ENCODE results near the gene ELP6.
A peak's percentile ranks its signal among the peaks of the same experiment; 100 is the strongest.
"Not testable (repeated sequence)": the region's sequence is repeated elsewhere in the genome, so short reads cannot be mapped to it uniquely, and the experiment has no call there.

ELP6 gene

GRCh38 chr3:47512416-47513124, 942 bp downstream of the ELP6 start:
- DNase-seq (ENCODE audit: low spot score) = no peak

DNA sequence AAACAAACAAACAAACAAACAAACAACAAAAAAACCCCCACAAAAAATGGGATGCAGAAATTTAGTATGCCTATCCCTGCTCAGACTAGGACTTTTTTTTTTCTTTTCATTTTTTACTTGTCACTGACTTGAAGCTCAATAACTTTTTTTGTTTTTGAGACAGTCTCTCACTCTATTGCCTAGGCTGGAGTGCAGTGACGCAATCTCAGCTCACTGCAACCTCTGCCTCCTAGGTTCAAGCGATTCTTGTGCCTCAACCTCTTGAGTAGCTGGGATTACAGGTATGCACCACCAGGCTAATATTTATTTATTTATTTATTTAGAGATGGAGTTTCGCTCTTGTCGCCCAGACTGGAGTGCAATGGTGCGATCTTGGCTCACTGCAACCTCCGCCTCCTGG, 8.2 kb downstream of the ELP6 start:
- DNase-seq (ENCODE audit: low spot score) = not testable (repeated sequence)

- DNase-seq (ENCODE audit: low spot score) = no peak
These were observed 9.4 kb downstream of the ELP6 start for GRCh38 chr3:47504113-47504512.

DNA sequence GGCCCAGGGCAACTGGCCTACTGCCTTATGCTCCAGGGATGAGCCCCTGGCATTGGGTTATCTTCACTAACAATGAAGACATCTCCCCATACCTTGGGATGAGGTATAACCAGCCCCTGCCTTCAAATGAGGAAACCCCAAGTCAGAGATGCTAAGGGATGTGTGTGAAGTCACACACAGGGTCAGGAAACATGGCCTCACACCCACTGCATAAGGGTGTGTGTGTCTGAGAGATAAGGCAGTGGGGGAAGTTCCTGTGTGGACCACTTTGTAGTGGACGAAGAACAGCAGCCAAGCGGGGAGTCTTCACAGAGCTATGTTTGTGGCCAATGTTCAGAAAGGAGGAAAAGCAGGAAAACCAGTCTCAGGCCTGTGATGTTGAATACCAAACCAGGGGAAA, 10.5 kb downstream of the ELP6 start:
- no peak for DNase-seq (ENCODE audit: low spot score)

DNA sequence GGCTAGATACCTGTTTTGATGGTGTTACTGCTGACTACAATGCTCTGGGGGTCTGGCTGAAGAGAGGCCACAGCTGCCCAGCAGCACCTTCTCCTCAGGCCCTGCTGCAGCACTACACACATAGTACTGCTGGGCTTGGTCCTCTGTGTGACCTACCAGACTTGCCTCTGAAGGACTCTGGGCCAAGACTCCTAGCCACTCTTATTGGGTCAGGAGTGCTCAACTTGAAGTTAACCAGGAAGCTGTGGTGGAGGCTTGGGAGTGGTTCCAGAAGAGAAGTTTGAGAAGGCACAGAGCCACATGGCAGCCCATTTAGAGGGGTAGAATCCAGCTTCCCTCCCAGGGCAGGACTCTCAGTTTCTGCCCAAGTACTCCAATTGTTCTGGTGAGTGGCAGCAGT, 16.6 kb downstream of the ELP6 start:
- DNase-seq (ENCODE audit: low spot score) = no peak

- no peak for DNase-seq (ENCODE audit: low spot score)
These were observed 17.6 kb downstream of the ELP6 start for GRCh38 chr3:47495886-47496285.

DNA sequence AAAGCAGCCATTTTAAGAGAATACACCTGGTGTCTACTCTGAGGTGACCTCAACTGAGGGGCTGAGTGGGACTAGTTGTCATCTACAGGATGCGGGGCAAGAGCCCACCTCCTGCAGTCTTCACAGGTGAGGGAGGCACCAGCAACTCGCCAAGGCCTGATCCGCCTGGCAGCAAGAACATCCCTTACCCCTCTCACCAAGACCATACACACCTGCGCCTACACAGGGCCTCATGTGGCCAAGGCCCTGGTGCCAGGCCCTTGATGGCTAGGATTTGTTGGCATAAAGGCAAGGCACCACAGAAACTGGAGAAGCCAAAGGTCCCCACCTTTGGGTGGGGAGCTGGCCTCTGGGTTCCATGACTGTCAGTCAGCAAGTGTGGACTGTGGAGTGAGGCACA, 18.4 kb downstream of the ELP6 start:
- no peak for DNase-seq (ENCODE audit: low spot score)

- DNase-seq (ENCODE audit: low spot score) = no peak
These were observed 21.7 kb downstream of the ELP6 start for GRCh38 chr3:47491777-47492176.

DNA sequence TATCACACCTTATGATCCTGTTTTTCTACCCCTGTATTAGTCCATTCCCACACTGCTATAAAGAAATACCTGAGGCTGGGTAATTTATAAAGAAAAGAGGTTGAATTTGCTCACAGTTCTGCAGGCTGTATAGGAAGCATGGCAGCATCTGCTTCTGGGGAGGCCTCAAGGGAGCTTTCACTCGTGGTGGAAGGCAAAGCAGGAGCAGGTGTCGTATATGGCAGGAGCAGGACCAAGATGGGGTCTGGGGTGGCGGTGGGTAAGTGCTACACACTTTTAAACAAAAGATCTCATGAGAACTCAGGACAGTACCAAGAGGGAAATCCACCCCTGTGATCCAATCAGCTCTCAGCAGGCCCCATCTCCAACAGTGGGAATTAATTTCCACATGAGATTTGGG, 22.3 kb downstream of the ELP6 start:
- no peak for DNase-seq (ENCODE audit: low spot score)

GRCh38 chr3:47487265-47487664, 26.2 kb downstream of the ELP6 start:
- no peak for DNase-seq (ENCODE audit: low spot score)

GRCh38 chr3:47485812-47486211, 27.7 kb downstream of the ELP6 start:
- DNase-seq (ENCODE audit: low spot score) = no peak

- DNase-seq (ENCODE audit: low spot score) = no peak
These were observed 31.1 kb downstream of the ELP6 start for GRCh38 chr3:47482366-47482765.

DNA sequence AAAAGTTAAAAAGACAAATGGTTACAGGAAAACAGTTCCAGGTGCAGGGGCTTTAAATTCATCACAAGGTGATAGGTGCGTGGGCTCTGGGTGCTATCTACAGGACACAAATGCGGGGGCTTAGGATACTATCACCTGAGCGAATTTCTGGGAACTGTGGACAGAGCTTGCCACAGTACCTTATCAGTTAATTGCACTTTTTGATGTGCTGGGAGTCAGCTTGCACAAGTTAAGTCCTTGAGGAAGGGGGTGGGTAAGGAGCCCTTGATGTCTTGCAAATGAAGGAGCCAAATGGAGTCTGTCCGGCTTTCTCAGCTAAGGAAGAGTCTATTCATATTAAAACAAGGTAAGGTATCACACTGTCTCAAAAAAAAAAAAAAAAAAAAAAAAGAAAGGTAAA, 31.7 kb downstream of the ELP6 start:
- DNase-seq (ENCODE audit: low spot score) = not testable (repeated sequence)

DNA sequence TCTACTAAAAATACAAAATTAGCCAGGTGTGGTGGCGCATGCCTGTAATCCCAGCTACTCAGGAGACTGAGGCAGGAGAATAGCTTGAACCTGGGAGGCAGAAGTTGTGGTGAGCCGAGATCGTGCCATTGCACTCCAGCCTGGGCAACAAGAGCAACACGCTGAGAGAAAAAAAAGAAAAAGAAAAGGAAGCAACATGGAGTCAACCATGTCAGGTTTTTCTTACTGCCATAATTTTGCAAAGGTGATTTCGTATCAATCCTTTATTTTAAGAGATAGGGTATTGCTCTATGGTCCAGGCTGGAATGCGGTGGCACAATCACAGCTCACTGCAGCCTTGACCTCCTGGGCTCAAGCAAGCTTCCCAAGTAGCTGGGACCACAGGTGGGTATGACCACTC, 33.2 kb downstream of the ELP6 start:
- DNase-seq (ENCODE audit: low spot score) = not testable (repeated sequence)

GRCh38 chr3:47479826-47480160, 33.7 kb downstream of the ELP6 start:
- no peak for DNase-seq (ENCODE audit: low spot score)

DNA sequence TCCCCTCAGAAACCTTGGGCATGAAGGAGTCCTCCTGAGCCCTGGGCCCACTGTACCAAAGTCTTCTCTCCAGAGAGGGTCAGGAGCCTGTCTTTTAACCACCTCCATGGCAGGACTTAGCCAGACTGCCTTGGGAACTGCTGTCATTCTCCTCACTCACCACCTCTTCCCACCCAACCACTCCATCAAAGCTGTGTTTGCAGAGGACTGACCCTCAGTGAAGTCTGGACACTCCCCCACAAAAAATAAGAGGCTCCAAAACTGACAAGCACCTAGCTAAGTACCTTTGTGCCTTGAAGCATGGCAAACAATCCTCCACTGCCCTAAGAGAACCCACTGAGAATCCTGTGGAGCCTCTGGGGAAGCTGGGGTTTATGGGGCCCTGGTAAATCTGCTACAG, 35.5 kb downstream of the ELP6 start:
- DNase-seq (ENCODE audit: low spot score) = no peak

- DNase-seq (ENCODE audit: low spot score) = no peak
These were observed 36.8 kb downstream of the ELP6 start for GRCh38 chr3:47476644-47477199.

- no peak for DNase-seq (ENCODE audit: low spot score)
These were observed 37.2 kb downstream of the ELP6 start for GRCh38 chr3:47476330-47476626.

- DNase-seq (ENCODE audit: low spot score) = peak; percentile 92
These were observed 37.8 kb downstream of the ELP6 start, which contains the start of gene SCAP for GRCh38 chr3:47475570-47476329. TSS of gene SCAP (minus strand) at chr3:47475941. CDS start at chr3:47442993, 32,948 bp downstream.

GRCh38 chr3:47475029-47475569, 38.4 kb downstream of the ELP6 start:
- peak; percentile 5 for DNase-seq (ENCODE audit: low spot score)

GRCh38 chr3:47473391-47473790, 40.1 kb downstream of the ELP6 start:
- no peak for DNase-seq (ENCODE audit: low spot score)

DNA sequence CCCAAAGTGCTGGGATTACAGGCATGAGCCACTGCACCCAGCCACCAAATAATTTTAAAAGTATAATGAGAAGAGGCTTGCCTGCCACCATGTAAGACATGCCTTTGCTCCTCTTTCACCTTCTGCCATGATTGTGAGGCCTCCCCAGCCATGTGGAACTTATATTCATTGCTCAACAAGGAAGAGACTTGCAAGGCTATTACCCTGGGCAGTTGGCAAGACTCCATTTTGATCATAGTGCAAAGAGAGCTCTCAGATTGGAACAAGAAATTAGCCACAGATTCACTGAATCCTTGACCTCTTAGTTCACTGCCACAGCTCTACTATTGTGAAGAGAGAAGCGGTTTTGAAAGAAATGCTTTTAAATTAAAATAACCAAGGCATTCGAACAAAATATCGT, 43.9 kb downstream of the ELP6 start:
- no peak for DNase-seq (ENCODE audit: low spot score)

GRCh38 chr3:47468315-47468714, 45.2 kb downstream of the ELP6 start:
- not testable (repeated sequence) for DNase-seq (ENCODE audit: low spot score)
